ENCODE measurements around the gene AGAP1.

Gene AGAP1

GRCh38 chr2:235614900-235615712 lies 121.3 kb downstream of the AGAP1 start:
- TF ChIP-seq CTCF (IDR thresholded peaks at IDR 0.05; ENCODE audit: low read depth, low read length, missing control alignments) = no peak
- in situ Hi-C loops (cut with HindIII; ENCODE audit: low pct_ligation_motif_present, low sequenced_read_pairs) = no loop called here
- Histone ChIP-seq H3K4me3 (ENCODE audit: low read depth, low read length) (no peak overlapping the region), H3K36me3 (replicated peaks) (no peaks in the 10 kb centered on the region), H3K27me3 (replicated peaks) (no peaks in the 10 kb centered on the region), H3K27ac (peak overlapping the region; percentile 22)
- peak; percentile 54 for DNase-seq

- DNase-seq = no peak
- in situ Hi-C loops (cut with HindIII; ENCODE audit: low pct_ligation_motif_present, low sequenced_read_pairs) = no loop called here
- Histone ChIP-seq H3K36me3 (replicated peaks) (no peaks in the 10 kb centered on the region), H3K27me3 (replicated peaks) (no peaks in the 10 kb centered on the region), H3K4me3 (ENCODE audit: low read depth, low read length) (no peak overlapping the region), H3K27ac (no peak overlapping the region)
- no peak for TF ChIP-seq CTCF (IDR thresholded peaks at IDR 0.05; ENCODE audit: low read depth, low read length, missing control alignments)
These were observed 123.0 kb downstream of the AGAP1 start for GRCh38 chr2:235616885-235617284.

- Histone ChIP-seq H3K4me3 (ENCODE audit: low read depth, low read length) (no peak overlapping the region), H3K27me3 (replicated peaks) (no peaks in the 10 kb centered on the region), H3K36me3 (replicated peaks) (no peaks in the 10 kb centered on the region), H3K27ac (peak overlapping the region; percentile 22)
- DNase-seq = peak; percentile 52
- no peak for TF ChIP-seq CTCF (IDR thresholded peaks at IDR 0.05; ENCODE audit: low read depth, low read length, missing control alignments)
- in situ Hi-C loops (cut with HindIII; ENCODE audit: low pct_ligation_motif_present, low sequenced_read_pairs) = no loop called here
These were observed 124.2 kb downstream of the AGAP1 start for GRCh38 chr2:235618039-235618438.

- H3K4me3 ChIP-seq (ENCODE audit: low read depth, low read length) = no peak overlapping the region
- H3K27ac ChIP-seq = no peak overlapping the region
- H3K36me3 ChIP-seq (replicated peaks) = no peaks in the 10 kb centered on the region
- TF ChIP-seq CTCF (IDR thresholded peaks at IDR 0.05; ENCODE audit: low read depth, low read length, missing control alignments) = no peak
- DNase-seq = no peak
- no peaks in the 10 kb centered on the region for H3K27me3 ChIP-seq (replicated peaks)
- in situ Hi-C loops (cut with HindIII; ENCODE audit: low pct_ligation_motif_present, low sequenced_read_pairs) = no loop called here
These were observed 125.7 kb downstream of the AGAP1 start for GRCh38 chr2:235619544-235619943.

- Histone ChIP-seq H3K4me3 (ENCODE audit: low read depth, low read length) (no peak overlapping the region), H3K27me3 (replicated peaks) (no peaks in the 10 kb centered on the region), H3K27ac (no peak overlapping the region), H3K36me3 (replicated peaks) (no peaks in the 10 kb centered on the region)
- TF ChIP-seq CTCF (IDR thresholded peaks at IDR 0.05; ENCODE audit: low read depth, low read length, missing control alignments) = no peak
- no peak for DNase-seq
- in situ Hi-C loops (cut with HindIII; ENCODE audit: low pct_ligation_motif_present, low sequenced_read_pairs) = no loop called here
These were observed 127.9 kb downstream of the AGAP1 start for GRCh38 chr2:235621736-235622135.

GRCh38 chr2:235623111-235623510 lies 129.3 kb downstream of the AGAP1 start:
- no peak for TF ChIP-seq CTCF (IDR thresholded peaks at IDR 0.05; ENCODE audit: low read depth, low read length, missing control alignments)
- no peaks in the 10 kb centered on the region for H3K36me3 ChIP-seq (replicated peaks)
- DNase-seq = no peak
- H3K27ac ChIP-seq = no peak overlapping the region
- no peaks in the 10 kb centered on the region for H3K27me3 ChIP-seq (replicated peaks)
- H3K4me3 ChIP-seq (ENCODE audit: low read depth, low read length) = no peak overlapping the region
- in situ Hi-C loops (cut with HindIII; ENCODE audit: low pct_ligation_motif_present, low sequenced_read_pairs) = no loop called here

Data from brain microvascular endothelial cell (primary cell).